GM12878 (cell line): Measurements from ENCODE around the gene DNAJC6. TPM values are rescaled to one million over a fixed set of nuclear protein-coding genes. Genes with fewer than 3 reads are reported as not detected.

Experiments
- ATAC-seq: fragments of 200-7000 bp; cut with Tn5 transposase; 3 replicates; pipeline ENCODE4 v1.9.1; 2020; ENCODE audit warnings: mild to moderate bottlenecking, moderate library complexity
- BruUV-seq: library from RNA; stranded (reverse); fragments of 400-500 nt; replicated peaks from 2 replicates; lab custom pipeline; 2021; lab: Mats Ljungman, UMichigan
- CTCF ChIA-PET: fragments of 300-600 bp; sonication (Branson Sonifier 250); formaldehyde crosslinking; extraction: SDS; loops from one replicate; lab custom pipeline; 2021; ENCODE audit warnings: inconsistent platforms; lab: Yijun Ruan, JAX
- POLR2A ChIA-PET: fragments of 350-600 bp; formaldehyde crosslinking; extraction: SDS; loops from one replicate; lab custom pipeline; 2021; ENCODE audit warnings: inconsistent platforms; lab: Charles Lee
- RAD21 ChIA-PET: fragments of 300-600 bp; sonication (Branson Sonifier 250); formaldehyde crosslinking; loops from one replicate; lab custom pipeline; 2023; ENCODE audit warnings: antibody characterized with exemption; ENCODE audit not compliant: unreplicated experiment; lab: Charles Lee
- SMC1A ChIA-PET: fragments of 300-600 bp; sonication (Branson Sonifier 250); formaldehyde crosslinking; loops from one replicate; lab custom pipeline; 2023; ENCODE audit not compliant: unreplicated experiment, uncharacterized antibody; lab: Charles Lee
- DNase-seq: peaks from one replicate; pipeline ENCODE4 v3.0.0-alpha.2; 2011; ENCODE audit warnings: low read depth, low spot score
- FAIRE-seq: peaks from 3 replicates; lab custom pipeline; 2011; peaks lifted over from hg19 to GRCh38; lab: Jason Lieb, UNC
- H2AFZ ChIP-seq: 2 replicates; pipeline ENCODE4 v1.6.0; 2011; ENCODE audit warnings: low read depth, low read length, control low read depth; ENCODE audit not compliant: control insufficient read depth
- H3K27ac ChIP-seq: 2 replicates; pipeline ENCODE4 v1.5.1; 2011; ENCODE audit warnings: control low read depth; ENCODE audit not compliant: control insufficient read depth, insufficient read depth
- H3K27me3 ChIP-seq, 2 experiments: replicated peaks in 1 of 2; 2 replicates each; pipeline versions ENCODE4 v1.6.0 to v1.6.1; 2011; ENCODE audit warnings: low read length in 1 of 2; ENCODE audit not compliant: control insufficient read depth in 2 of 2, insufficient read depth in 2 of 2
- H3K36me3 ChIP-seq, 2 experiments: 2 replicates each; pipeline ENCODE4 v1.5.1; 2011; ENCODE audit warnings: low read length in 1 of 2; ENCODE audit not compliant: control insufficient read depth in 2 of 2, insufficient read depth in 2 of 2
- H3K4me1 ChIP-seq: 2 replicates; pipeline ENCODE4 v1.6.1; 2011; ENCODE audit warnings: mild to moderate bottlenecking, low read length, moderate library complexity, mixed read lengths; ENCODE audit not compliant: control insufficient read depth, insufficient read depth
- H3K4me2 ChIP-seq: 2 replicates; pipeline ENCODE4 v1.6.0; 2011; ENCODE audit warnings: control low read depth; ENCODE audit not compliant: control insufficient read depth, insufficient read depth
- H3K4me3 ChIP-seq: fragments of 200-600 bp; sonication (generic); 2 replicates; pipeline ENCODE4 v1.5.1; 2016
- H3K79me2 ChIP-seq: 2 replicates; pipeline ENCODE4 v1.6.0; 2011; ENCODE audit warnings: low read length; ENCODE audit not compliant: control insufficient read depth, insufficient read depth
- H3K9ac ChIP-seq: 2 replicates; pipeline ENCODE4 v1.8.0; 2011; ENCODE audit warnings: low read length, control low read depth, mixed read lengths; ENCODE audit not compliant: control insufficient read depth, insufficient read depth
- H3K9me3 ChIP-seq: replicated peaks from 3 replicates; pipeline ENCODE4 v1.5.1; 2011; ENCODE audit warnings: mild to moderate bottlenecking, low read length; ENCODE audit not compliant: control insufficient read depth, insufficient read depth
- H4K20me1 ChIP-seq: 2 replicates; pipeline ENCODE4 v1.6.0; 2011; ENCODE audit not compliant: control insufficient read depth, insufficient read depth
- ETV6 ChIP-seq, 2 experiments: fragments of 450-650 bp in 1 of 2; IDR thresholded peaks in 1 of 2; conservative IDR thresholded peaks in 1 of 2; 2 replicates each; pipeline ENCODE4 v1.6.1; 2014; ENCODE audit warnings: antibody characterized with exemption in 1 of 2, borderline replicate concordance in 1 of 2, low read depth in 1 of 2, mild to moderate bottlenecking in 1 of 2, moderate library complexity in 1 of 2
- NFYB ChIP-seq: IDR thresholded peaks from 2 replicates; pipeline ENCODE4 v1.6.1; 2011; ENCODE audit warnings: low read depth, mild to moderate bottlenecking, low read length, improper control_type of control experiment, moderate library complexity; ENCODE audit not compliant: insufficient read depth
- SRF ChIP-seq, 2 experiments: IDR thresholded peaks; 2 replicates each; pipeline ENCODE4 v1.6.1; 2011; ENCODE audit warnings: low read depth in 2 of 2, low read length in 2 of 2, mild to moderate bottlenecking in 1 of 2, moderate library complexity in 1 of 2
- ZBED1 ChIP-seq: IDR thresholded peaks from 2 replicates; pipeline ENCODE4 v1.6.1; 2016; ENCODE audit warnings: borderline replicate concordance
- WGBS: methylation state at CpG from one replicate; pipeline ENCODE4 v1.1.6; 2016; ENCODE audit warnings: low lambda C conversion rate; ENCODE audit not compliant: insufficient replicate concordance, insufficient coverage; ENCODE audit errors: missing lambda C conversion rate; 5-methylcytosine and 5-hydroxymethylcytosine counted together
- in situ Hi-C: fragments of 300-500 bp; cut with MboI; formaldehyde crosslinking; loops from 9 replicates; pipeline ENCODE4 v1.14.3; 2018; ENCODE audit warnings: mixed read lengths
- intact Hi-C: fragments of 100-400 bp; cut with micrococcal nuclease; formaldehyde crosslinking; loops from one replicate; pipeline ENCODE4 v1.14.2; 2022; ENCODE audit not compliant: unreplicated experiment
- polyA plus RNA-seq, 11 experiments: library from polyadenylated mRNA; depleted of rRNA in 4 of 11; unstranded in 6 of 11; stranded (reverse) in 5 of 11; fragments of >200 nt; fragmentation: Nextera tagmentation in 4 of 11; fragmentation: Illumina TruSeq in 1 of 11; extraction: Ambion mirVana in 4 of 11; extraction: Trizol in 1 of 11; gene quantifications; 1 replicate in 1 of 11; 2 replicates in 10 of 11; pipeline versions ENCODE4 v1.2.1 to v1.2.3, GENCODE V29; 2011 to 2016; ENCODE audit warnings: inconsistent platforms in 2 of 11, missing spikeins in 2 of 11, low read depth in 1 of 11
- total RNA-seq, 4 experiments: library from RNA; depleted of rRNA in 3 of 4; stranded (reverse); fragments of >200 nt in 3 of 4; fragmentation: Illumina TruSeq in 1 of 4; extraction: Trizol in 1 of 4; gene quantifications; 2 replicates each; pipeline versions ENCODE4 v1.2.1 to v1.2.3, GENCODE V29; 2013 to 2021
- TF ChIP-seq, protein P1 (sequence below): fragments of 150-350 bp; IDR thresholded peaks from 2 replicates; pipeline ENCODE4 v1.6.1; 2016; ENCODE audit warnings: low read depth, low read length
- TF ChIP-seq, protein P2 (sequence below): fragments of 450-650 bp; IDR thresholded peaks from 2 replicates; pipeline ENCODE4 v1.6.1; 2016; ENCODE audit warnings: mild to moderate bottlenecking
- TF ChIP-seq, protein P3 (sequence below): fragments of 450-650 bp; formaldehyde crosslinking; IDR thresholded peaks from 2 replicates; pipeline ENCODE4 v1.4.0; 2020; ENCODE audit warnings: mild to moderate bottlenecking, moderate library complexity

DNAJC6 gene
- total and polyA plus RNA-seq, 10 of the 15 experiments (the other 5 are each of a cell fraction or from before 2014, with no cell fraction given), result 0.08 to 4.3 (median 2.7) TPM

DNA sequence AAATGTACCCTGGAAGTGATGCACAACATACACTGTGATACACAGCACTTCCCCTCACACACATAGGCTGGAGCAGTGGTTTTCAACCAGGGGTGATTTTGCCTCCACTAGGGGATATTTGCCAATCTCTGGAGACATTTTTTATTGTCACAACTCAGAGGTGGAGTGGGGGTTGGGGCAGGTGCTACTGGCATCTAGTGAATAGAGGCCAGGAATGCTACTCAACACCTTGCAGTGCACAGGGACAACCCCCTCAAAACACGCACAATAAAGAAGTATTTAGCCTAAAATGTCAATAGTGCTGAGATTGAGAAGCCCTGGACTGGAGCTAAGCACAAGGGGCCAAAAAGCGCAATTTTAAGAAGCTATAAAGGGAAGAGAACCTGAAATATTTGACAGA lies 54.1 kb downstream of the DNAJC6 start (continued):
- TF ChIP-seq, protein P1, sequence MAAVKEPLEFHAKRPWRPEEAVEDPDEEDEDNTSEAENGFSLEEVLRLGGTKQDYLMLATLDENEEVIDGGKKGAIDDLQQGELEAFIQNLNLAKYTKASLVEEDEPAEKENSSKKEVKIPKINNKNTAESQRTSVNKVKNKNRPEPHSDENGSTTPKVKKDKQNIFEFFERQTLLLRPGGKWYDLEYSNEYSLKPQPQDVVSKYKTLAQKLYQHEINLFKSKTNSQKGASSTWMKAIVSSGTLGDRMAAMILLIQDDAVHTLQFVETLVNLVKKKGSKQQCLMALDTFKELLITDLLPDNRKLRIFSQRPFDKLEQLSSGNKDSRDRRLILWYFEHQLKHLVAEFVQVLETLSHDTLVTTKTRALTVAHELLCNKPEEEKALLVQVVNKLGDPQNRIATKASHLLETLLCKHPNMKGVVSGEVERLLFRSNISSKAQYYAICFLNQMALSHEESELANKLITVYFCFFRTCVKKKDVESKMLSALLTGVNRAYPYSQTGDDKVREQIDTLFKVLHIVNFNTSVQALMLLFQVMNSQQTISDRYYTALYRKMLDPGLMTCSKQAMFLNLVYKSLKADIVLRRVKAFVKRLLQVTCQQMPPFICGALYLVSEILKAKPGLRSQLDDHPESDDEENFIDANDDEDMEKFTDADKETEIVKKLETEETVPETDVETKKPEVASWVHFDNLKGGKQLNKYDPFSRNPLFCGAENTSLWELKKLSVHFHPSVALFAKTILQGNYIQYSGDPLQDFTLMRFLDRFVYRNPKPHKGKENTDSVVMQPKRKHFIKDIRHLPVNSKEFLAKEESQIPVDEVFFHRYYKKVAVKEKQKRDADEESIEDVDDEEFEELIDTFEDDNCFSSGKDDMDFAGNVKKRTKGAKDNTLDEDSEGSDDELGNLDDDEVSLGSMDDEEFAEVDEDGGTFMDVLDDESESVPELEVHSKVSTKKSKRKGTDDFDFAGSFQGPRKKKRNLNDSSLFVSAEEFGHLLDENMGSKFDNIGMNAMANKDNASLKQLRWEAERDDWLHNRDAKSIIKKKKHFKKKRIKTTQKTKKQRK, result no peak
- TF ChIP-seq SRF (IDR thresholded peaks at IDR 0.05; ENCODE audit: low read depth in 2 of 2, low read length in 2 of 2) (no peak), ETV6 (conservative IDR thresholded peaks at IDR 0.05 in 1 of 2, IDR thresholded peaks at IDR 0.05 in 1 of 2; ENCODE audit: borderline replicate concordance in 1 of 2, low read depth in 1 of 2) (no peak), NFYB (no peak), ZBED1 (no peak)
- TF ChIP-seq, protein P2, sequence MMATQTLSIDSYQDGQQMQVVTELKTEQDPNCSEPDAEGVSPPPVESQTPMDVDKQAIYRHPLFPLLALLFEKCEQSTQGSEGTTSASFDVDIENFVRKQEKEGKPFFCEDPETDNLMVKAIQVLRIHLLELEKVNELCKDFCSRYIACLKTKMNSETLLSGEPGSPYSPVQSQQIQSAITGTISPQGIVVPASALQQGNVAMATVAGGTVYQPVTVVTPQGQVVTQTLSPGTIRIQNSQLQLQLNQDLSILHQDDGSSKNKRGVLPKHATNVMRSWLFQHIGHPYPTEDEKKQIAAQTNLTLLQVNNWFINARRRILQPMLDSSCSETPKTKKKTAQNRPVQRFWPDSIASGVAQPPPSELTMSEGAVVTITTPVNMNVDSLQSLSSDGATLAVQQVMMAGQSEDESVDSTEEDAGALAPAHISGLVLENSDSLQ, result no peak

DNA sequence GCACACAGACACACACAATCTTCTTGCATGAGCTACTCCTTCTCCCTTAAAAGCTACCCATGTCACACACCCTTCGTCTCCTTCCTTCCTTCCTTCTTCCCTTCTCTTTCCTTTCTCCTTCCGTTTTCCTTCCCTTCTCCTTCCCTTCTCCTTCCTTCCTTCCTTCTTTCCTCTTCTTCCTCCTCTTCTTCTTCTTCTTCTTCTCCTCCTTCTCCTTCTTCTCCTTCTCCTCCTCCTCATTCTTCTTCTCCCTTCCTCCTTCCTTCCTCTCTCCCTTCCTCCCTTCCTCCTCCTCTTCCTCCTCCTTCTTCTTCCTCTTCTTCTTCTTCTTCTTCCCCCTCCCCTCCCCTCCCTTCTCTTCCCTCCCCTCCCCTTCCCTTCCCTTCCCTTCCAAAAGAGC lies 59.1 kb downstream of the DNAJC6 start:
- SMC1A ChIA-PET, result no interaction called here
- TF ChIP-seq, protein P3, sequence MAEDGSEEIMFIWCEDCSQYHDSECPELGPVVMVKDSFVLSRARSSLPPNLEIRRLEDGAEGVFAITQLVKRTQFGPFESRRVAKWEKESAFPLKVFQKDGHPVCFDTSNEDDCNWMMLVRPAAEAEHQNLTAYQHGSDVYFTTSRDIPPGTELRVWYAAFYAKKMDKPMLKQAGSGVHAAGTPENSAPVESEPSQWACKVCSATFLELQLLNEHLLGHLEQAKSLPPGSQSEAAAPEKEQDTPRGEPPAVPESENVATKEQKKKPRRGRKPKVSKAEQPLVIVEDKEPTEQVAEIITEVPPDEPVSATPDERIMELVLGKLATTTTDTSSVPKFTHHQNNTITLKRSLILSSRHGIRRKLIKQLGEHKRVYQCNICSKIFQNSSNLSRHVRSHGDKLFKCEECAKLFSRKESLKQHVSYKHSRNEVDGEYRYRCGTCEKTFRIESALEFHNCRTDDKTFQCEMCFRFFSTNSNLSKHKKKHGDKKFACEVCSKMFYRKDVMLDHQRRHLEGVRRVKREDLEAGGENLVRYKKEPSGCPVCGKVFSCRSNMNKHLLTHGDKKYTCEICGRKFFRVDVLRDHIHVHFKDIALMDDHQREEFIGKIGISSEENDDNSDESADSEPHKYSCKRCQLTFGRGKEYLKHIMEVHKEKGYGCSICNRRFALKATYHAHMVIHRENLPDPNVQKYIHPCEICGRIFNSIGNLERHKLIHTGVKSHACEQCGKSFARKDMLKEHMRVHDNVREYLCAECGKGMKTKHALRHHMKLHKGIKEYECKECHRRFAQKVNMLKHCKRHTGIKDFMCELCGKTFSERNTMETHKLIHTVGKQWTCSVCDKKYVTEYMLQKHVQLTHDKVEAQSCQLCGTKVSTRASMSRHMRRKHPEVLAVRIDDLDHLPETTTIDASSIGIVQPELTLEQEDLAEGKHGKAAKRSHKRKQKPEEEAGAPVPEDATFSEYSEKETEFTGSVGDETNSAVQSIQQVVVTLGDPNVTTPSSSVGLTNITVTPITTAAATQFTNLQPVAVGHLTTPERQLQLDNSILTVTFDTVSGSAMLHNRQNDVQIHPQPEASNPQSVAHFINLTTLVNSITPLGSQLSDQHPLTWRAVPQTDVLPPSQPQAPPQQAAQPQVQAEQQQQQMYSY (CRISPR knock-in tag), result no peak
- TF ChIP-seq, protein P2, result no peak
- TF ChIP-seq, all 136 proteins: peak for 0
- no peak overlapping the region for H3K27ac ChIP-seq
- no peaks in the 10 kb centered on the region for H3K27me3 ChIP-seq
- intact Hi-C loops (no loop called here), in situ Hi-C loops (no loop called here)
- FAIRE-seq (no peak), ATAC-seq (no peak), DNase-seq (no peak)
- H3K79me2 ChIP-seq, result no peaks in the 10 kb centered on the region
- no peaks in the 10 kb centered on the region for H3K36me3 ChIP-seq
- no peak overlapping the region for H3K4me3 ChIP-seq
- no peaks in the 10 kb centered on the region for H4K20me1 ChIP-seq
- no peak overlapping the region for H2AFZ ChIP-seq
- WGBS, result 44% methylated on average over 2 of the region's 2 CpGs
- RAD21 ChIA-PET, result no interaction called here
- H3K9me3 ChIP-seq, result no peaks in the 10 kb centered on the region
- no peaks in the 10 kb centered on the region for H3K4me1 ChIP-seq
- no peak overlapping the region for H3K9ac ChIP-seq
- CTCF ChIA-PET, result no interaction called here
- POLR2A ChIA-PET, result no interaction called here
- no peak overlapping the region for H3K4me2 ChIP-seq
- no TSS peak for BruUV-seq
